Stimulated activated CD4-positive, alpha-beta T cell treated with anti-CD3 and anti-CD28 coated beads, Interleukin-1b, Interleukin-23, amount 100 ng/mL, for 1 hour (primary cell): Measurements from ENCODE around the gene CREB5.
A peak's percentile ranks its signal among the peaks of the same experiment; 100 is the strongest.

Experiments used
- DNase-seq, 2 donors: peaks; one replicate each; pipeline ENCODE4 v3.0.0-alpha.2; 2020; ENCODE audit warnings: low read depth in 2 of 2

Gene CREB5

DNA sequence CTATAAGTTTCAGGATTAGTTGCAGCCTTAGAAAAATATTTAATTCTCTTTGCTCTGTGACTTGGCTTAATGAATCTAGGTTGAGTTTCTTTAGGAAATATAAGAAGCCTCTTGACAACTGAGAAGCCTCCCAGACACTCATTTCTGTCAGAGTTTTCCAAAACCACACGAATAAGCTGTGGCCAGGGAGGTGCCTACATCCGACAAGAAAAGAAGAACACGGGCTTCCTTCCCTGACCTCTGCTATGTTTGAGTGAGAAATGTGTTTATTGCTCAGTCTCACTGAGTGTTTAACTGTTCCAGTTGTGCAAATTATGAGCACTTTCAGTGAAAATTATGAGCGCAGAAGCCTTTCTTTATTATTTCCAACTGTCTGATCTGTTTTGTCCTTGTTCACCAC, 440.8 kb downstream of the CREB5 start:
- DNase-seq = no peak

DNA sequence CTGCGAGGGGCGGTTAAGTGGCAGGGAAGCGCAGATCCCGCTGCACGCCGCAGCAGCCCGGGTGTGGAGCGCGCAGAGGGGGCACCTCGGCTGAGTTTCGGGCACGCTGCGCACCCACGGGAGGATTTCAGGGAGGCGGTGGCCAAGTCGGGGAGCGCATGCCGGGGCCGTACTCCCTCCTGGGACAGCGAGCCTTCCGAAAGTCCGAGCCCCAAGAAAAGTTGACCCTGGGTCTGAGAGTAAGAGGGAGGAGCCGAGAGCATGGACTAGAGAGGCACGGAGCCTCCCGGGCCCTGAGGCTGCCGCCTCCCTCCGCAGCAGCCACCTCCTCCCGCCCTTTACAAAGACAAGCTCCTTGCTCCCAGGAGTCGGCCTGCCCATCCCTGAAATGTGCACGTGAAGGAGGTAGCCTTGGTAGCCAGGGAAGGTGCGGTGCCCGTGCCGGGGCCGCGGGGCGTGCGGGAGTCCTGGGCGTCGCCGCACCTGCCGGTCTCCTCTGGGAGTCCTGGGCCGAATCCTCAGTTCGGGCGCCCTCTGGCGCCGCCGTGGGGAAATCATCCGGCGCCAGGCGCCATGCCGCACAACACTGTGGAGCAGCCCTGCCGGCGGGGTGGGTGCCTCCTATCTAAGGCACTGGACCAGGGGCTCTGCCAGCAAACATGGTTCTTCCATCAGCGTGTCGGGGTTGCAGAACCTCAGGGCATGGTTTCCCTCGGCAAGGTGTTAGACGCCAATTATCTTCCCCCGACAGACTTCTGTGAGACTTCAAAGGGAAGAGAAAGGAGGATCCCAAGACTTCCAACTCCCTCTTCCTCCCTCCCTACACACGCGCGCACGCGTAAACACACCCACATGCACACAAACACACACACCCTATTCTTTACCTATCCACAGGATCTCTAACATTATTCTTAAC, 441.8 kb downstream of the CREB5 start:
- DNase-seq = peak; percentile 9 to 58

DNA sequence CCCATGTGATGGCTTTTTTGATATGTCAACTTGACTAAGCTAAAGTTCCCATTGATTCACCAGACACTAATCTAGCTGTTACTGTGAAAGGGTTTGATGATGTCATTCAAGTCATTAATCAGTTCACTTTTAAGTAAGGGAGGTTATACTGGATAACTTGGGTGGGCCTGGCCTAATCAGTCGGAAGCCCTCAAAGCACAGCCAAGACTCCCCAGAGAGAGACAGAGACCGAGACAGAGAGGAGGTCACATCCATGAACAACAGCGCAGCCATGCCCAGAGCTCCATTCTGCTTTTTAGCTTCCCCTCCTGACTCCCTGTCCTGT, 442.4 kb downstream of the CREB5 start:
- DNase-seq = no peak

GRCh38 chr7:28855538-28856217, 443.4 kb downstream of the CREB5 start:
- DNase-seq = no peak

GRCh38 chr7:28856656-28857055, 444.3 kb downstream of the CREB5 start:
- DNase-seq = no peak

DNA sequence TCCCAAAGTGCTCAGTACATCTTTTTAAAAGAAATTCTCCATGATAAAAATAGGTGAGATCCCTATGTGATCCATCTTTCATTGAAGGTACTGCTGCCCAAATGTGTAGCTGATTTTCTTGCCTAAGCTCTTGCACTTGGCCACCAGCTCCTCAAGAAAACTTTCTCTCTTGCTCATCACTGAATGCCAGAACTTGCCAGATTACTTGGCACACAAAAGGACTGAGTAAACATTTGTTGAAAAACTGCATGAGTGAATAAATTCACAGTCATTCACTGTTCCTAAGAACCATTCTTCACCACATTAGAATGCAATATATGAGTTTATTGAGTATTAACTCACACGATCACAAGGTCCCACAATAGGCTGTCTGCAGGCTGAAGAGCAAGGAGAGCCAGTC, 445.9 kb downstream of the CREB5 start:
- DNase-seq = no peak

DNA sequence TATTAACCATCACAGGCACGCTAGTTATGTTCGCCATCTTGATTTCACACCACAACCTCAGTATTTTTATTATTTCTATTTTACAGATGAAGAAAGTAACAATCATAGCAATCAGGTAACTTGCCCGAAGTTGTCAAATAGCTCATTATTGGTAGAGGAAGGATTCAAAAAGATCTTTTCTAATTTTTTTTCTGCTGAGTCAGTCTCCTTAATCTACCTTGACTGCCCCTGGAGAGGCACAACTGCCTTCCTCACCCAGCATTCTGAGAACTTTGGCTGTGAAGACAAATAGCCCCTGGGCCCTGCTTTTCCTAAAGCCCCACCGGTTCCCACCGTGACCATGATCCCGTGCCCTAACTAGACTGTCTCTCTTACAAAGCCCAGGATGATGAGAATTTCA, 446.6 kb downstream of the CREB5 start:
- DNase-seq = no peak

DNA sequence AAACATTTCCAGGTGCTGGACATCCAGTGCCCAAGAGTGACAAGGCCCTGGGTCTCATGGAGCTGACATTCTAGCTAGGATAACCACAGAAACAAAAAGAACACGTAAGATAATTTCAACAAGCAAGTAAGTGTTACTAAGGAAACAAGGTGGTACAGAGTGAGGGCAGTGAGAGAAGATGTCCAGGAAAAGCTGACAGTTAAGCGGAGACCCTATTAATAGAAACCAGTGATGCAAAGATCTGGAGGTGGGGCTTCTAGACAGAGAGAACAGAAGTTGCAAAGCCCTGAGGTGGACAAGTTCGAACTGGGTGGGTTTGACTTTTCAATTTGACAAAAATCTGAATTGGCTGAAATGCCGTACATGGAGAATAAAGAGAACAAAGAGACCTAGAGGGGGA, 449.5 kb downstream of the CREB5 start:
- no peak for DNase-seq

DNA sequence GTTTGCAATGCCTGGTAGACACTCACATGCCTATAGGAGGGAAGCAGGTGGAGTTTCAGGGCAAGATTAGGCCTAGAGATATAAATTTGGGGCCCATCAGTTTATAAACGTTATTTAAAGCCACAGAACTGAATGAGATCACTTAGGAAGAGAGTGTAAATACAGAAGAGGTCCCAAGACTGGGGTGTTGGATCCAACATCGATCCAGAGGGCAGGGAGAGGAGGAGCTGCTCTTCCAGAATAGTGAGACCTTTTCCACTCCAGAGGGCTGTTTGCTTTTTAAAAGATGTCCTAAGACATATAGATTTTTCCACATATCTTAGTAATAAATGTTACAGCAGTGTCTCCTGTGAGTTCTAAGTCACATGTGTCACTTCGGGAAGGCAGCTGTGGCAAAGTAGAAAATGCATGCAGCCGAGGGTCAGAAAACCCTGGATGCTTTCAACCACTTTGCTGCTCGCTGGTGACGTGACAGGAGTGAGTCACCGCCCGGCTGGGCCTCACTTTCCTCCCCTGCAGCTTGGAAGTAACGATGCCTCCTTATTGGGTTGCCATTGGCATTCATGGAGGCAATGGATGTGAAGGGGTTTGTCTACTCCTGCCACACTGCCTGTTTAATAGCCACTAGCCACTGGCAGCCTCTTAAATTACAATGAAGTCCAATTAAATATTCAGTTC, 450.4 kb downstream of the CREB5 start:
- DNase-seq = no peak

DNA sequence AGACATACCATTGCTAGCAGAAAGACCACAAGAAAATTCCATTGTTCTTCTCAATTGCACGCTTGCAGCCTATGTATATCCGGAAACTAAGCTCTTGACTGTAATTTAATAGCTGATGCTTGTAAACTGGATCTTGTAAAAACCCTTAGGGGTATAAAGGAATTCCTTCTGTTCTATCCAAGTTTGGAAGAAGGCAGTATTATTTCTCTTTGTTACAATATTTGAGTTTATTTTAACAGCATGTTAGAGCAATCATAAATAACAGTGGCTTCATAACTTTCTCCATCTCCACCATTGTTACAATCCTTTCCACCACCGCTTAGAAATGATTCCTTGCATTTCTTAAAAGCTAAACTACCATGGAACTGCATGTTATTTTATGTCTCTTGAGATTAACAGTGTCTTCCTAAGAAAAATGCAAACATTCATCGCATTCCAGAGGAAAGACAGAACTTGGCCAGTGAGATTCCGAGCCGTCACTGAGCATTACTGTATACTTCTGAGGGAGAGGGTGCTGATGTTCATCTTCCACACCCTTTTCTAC, 453.4 kb downstream of the CREB5 start:
- no peak for DNase-seq

- no peak for DNase-seq
Measured at GRCh38 chr7:28868712-28869111, 456.4 kb downstream of the CREB5 start.

- DNase-seq = no peak
Measured at GRCh38 chr7:28871077-28871476, 458.8 kb downstream of the CREB5 start.

- no peak for DNase-seq
Measured at GRCh38 chr7:28871631-28872030, 459.3 kb downstream of the CREB5 start.

GRCh38 chr7:28872226-28872625, 459.9 kb downstream of the CREB5 start:
- no peak for DNase-seq

DNA sequence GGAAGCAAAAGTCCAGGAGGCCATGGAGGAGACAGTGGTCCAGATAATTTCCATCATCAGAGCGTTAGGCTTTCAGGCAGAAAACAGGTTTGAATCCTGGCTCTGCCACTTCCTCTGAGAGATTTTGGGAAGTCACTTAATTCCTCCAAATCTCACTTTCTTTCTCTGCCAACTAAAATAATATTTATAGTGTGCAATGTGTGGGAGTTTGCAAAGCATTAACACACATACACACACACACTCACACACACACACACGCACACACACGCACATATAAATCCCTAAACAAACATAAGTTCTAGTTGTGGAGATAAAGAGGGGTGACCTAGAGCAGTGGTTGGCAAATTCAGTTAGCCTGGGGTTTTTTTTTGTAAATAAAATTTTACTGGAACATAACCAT, 461.0 kb downstream of the CREB5 start:
- no peak for DNase-seq

DNA sequence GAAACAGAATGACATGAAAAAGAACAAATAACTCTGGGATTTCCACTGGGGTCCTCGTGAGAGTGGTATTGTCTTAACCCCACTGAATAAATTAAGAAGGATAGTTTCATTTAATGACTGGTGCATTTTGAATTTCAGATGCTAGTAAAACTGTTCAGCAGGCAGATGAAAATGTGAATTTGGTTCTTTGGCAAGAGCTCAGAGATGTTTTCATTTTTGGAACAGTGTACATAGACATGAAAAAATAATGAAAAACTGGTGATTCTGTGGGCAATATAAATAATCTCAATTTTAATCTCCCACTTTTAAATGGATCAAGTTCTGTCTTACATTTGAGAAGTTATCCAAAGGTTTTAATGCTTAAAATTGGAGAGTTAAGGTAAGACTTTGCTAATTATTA, 461.7 kb downstream of the CREB5 start:
- DNase-seq = no peak
